ENCODE measurements around the gene TTC17.
"Not testable (repeated sequence)": the region's sequence is repeated elsewhere in the genome, so short reads cannot be mapped to it uniquely, and the experiment has no call there.

The TTC17 gene

GRCh38 chr11:43358801-43359421 is at the start of gene TTC17:
Gene TTC17, plus strand, starts transcription at chr11:43358920. Its CDS starts 35 bp downstream, at chr11:43358955.
- in situ Hi-C loops (cut with MboI; ENCODE audit: low sequenced_read_pairs) = no loop called here

GRCh38 chr11:43311791-43312607 is 46.7 kb upstream of the TTC17 start, which contains the start of gene API5:
Gene API5, plus strand, starts transcription at chr11:43311996. Its CDS starts 132 bp downstream, at chr11:43312128.
- in situ Hi-C loops (cut with MboI; ENCODE audit: low sequenced_read_pairs) = no loop called here

- in situ Hi-C loops (cut with MboI; ENCODE audit: low sequenced_read_pairs) = no loop called here
Observed at GRCh38 chr11:43315966-43316365, 42.8 kb upstream of the TTC17 start.

- in situ Hi-C loops (cut with MboI; ENCODE audit: low sequenced_read_pairs) = no loop called here
Observed at GRCh38 chr11:43316451-43316850, 42.3 kb upstream of the TTC17 start.

GRCh38 chr11:43327987-43328386 is 30.7 kb upstream of the TTC17 start:
- in situ Hi-C loops (cut with MboI; ENCODE audit: low sequenced_read_pairs) = no loop called here

- in situ Hi-C loops (cut with MboI; ENCODE audit: low sequenced_read_pairs) = no loop called here
Observed at GRCh38 chr11:43328482-43328881, 30.2 kb upstream of the TTC17 start.

GRCh38 chr11:43341159-43341558 is 17.6 kb upstream of the TTC17 start:
- in situ Hi-C loops (cut with MboI; ENCODE audit: low sequenced_read_pairs) = no loop called here

- in situ Hi-C loops (cut with MboI; ENCODE audit: low sequenced_read_pairs) = not testable (repeated sequence)
Observed at GRCh38 chr11:43351426-43351825, 7.3 kb upstream of the TTC17 start.

- in situ Hi-C loops (cut with MboI; ENCODE audit: low sequenced_read_pairs) = no loop called here
Observed at GRCh38 chr11:43354311-43354710, 4.4 kb upstream of the TTC17 start.

GRCh38 chr11:43356336-43356735 is 2.4 kb upstream of the TTC17 start:
- in situ Hi-C loops (cut with MboI; ENCODE audit: low sequenced_read_pairs) = no loop called here

GRCh38 chr11:43358279-43358800 is 380 bp upstream of the TTC17 start:
- in situ Hi-C loops (cut with MboI; ENCODE audit: low sequenced_read_pairs) = no loop called here

- in situ Hi-C loops (cut with MboI; ENCODE audit: low sequenced_read_pairs) = no loop called here
Observed at GRCh38 chr11:43359422-43359818, 700 bp downstream of the TTC17 start.

GRCh38 chr11:43360361-43361032 is 1.8 kb downstream of the TTC17 start:
- in situ Hi-C loops (cut with MboI; ENCODE audit: low sequenced_read_pairs) = no loop called here

- in situ Hi-C loops (cut with MboI; ENCODE audit: low sequenced_read_pairs) = no loop called here
Observed at GRCh38 chr11:43366677-43367076, 8.0 kb downstream of the TTC17 start.

GRCh38 chr11:43367382-43368178 is 8.9 kb downstream of the TTC17 start:
- in situ Hi-C loops (cut with MboI; ENCODE audit: low sequenced_read_pairs) = no loop called here

GRCh38 chr11:43376065-43376464 is 17.3 kb downstream of the TTC17 start:
- in situ Hi-C loops (cut with MboI; ENCODE audit: low sequenced_read_pairs) = no loop called here

GRCh38 chr11:43376594-43376993 is 17.9 kb downstream of the TTC17 start:
- in situ Hi-C loops (cut with MboI; ENCODE audit: low sequenced_read_pairs) = no loop called here

- in situ Hi-C loops (cut with MboI; ENCODE audit: low sequenced_read_pairs) = no loop called here
Observed at GRCh38 chr11:43377389-43377788, 18.7 kb downstream of the TTC17 start.

- in situ Hi-C loops (cut with MboI; ENCODE audit: low sequenced_read_pairs) = no loop called here
Observed at GRCh38 chr11:43378897-43379296, 20.2 kb downstream of the TTC17 start.

- in situ Hi-C loops (cut with MboI; ENCODE audit: low sequenced_read_pairs) = no loop called here
Observed at GRCh38 chr11:43381802-43382201, 23.1 kb downstream of the TTC17 start.

GRCh38 chr11:43382614-43383013 is 23.9 kb downstream of the TTC17 start:
- in situ Hi-C loops (cut with MboI; ENCODE audit: low sequenced_read_pairs) = no loop called here
